SK-N-SH treated with all-trans-retinoic acid at 6 μM for 48 hours (cell line): ENCODE measurements around the gene FECH.

Experiments used
- ARNTL ChIP-seq: fragments of 450-650 bp; formaldehyde crosslinking; IDR thresholded peaks from 2 replicates; pipeline ENCODE4 v1.5.0; 2020; ENCODE audit warnings: low read depth, mild to moderate bottlenecking, moderate library complexity, borderline replicate concordance
- GLIS3 ChIP-seq: fragments of 250-450 bp; sonication (Bioruptor Pico); IDR thresholded peaks from 2 replicates; pipeline ENCODE4 v1.5.0; 2020; ENCODE audit warnings: mild to moderate bottlenecking, moderate library complexity
- PATZ1 ChIP-seq: fragments of 250-450 bp; sonication (Bioruptor Pico); IDR thresholded peaks from 2 replicates; pipeline ENCODE4 v1.8.0; 2020; ENCODE audit warnings: mild to moderate bottlenecking, moderate library complexity, borderline replicate concordance
- RARB ChIP-seq: fragments of 250-450 bp; sonication (Bioruptor Pico); IDR thresholded peaks from 2 replicates; pipeline ENCODE4 v1.8.0; 2021; ENCODE audit warnings: mild to moderate bottlenecking, moderate library complexity
- ZC3H10 ChIP-seq: fragments of 250-450 bp; sonication (Bioruptor Pico); IDR thresholded peaks from 2 replicates; pipeline ENCODE4 v1.5.1; 2021; ENCODE audit warnings: mild to moderate bottlenecking, moderate library complexity
- ZFP3 ChIP-seq: fragments of 250-450 bp; sonication (Bioruptor Pico); IDR thresholded peaks from 2 replicates; pipeline ENCODE4 v1.5.0; 2020; ENCODE audit warnings: mild to moderate bottlenecking, moderate library complexity
- ZFP30 ChIP-seq: fragments of 450-650 bp; formaldehyde crosslinking; IDR thresholded peaks from 2 replicates; pipeline ENCODE4 v1.5.0; 2022; ENCODE audit warnings: mild to moderate bottlenecking, moderate library complexity
- ZNF70 ChIP-seq: fragments of 450-650 bp; formaldehyde crosslinking; IDR thresholded peaks from 2 replicates; pipeline ENCODE4 v1.5.0; 2020; ENCODE audit warnings: mild to moderate bottlenecking, moderate library complexity
- TF ChIP-seq, protein P1 (sequence below): fragments of 250-450 bp; sonication (Bioruptor Pico); IDR thresholded peaks from 2 replicates; pipeline ENCODE4 v1.5.1; 2020; ENCODE audit warnings: low read depth, mild to moderate bottlenecking, moderate library complexity

GRCh38 chr18:57543560-57543959 is 42.9 kb downstream of the FECH start:
- TF ChIP-seq, protein P1, sequence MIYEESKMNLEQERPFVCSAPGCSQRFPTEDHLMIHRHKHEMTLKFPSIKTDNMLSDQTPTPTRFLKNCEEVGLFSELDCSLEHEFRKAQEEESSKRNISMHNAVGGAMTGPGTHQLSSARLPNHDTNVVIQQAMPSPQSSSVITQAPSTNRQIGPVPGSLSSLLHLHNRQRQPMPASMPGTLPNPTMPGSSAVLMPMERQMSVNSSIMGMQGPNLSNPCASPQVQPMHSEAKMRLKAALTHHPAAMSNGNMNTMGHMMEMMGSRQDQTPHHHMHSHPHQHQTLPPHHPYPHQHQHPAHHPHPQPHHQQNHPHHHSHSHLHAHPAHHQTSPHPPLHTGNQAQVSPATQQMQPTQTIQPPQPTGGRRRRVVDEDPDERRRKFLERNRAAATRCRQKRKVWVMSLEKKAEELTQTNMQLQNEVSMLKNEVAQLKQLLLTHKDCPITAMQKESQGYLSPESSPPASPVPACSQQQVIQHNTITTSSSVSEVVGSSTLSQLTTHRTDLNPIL (CRISPR knock-in tag): no peak
- TF ChIP-seq ARNTL (CRISPR knock-in tag): no peak
- TF ChIP-seq ZC3H10: no peak
- no peak for TF ChIP-seq ZNF70
- TF ChIP-seq ZFP30: no peak
- TF ChIP-seq GLIS3: no peak
- no peak for TF ChIP-seq PATZ1 (CRISPR knock-in tag)
- no peak for TF ChIP-seq ZFP3 (CRISPR knock-in tag)
- TF ChIP-seq RARB (CRISPR knock-in tag): no peak
